HG02981 (cell line): ENCODE results near the gene PNKD.

Experiments
- ATAC-seq: cut with Tn5 transposase; IDR thresholded peaks from one replicate; pipeline ENCODE4 v1.9.1; 2021; ENCODE audit warnings: mild to moderate bottlenecking, moderate library complexity; ENCODE audit not compliant: unreplicated experiment

The PNKD gene

GRCh38 chr2:218334531-218334930 is 64.2 kb downstream of the PNKD start:
- no peak for ATAC-seq

GRCh38 chr2:218340656-218341055 is 70.3 kb downstream of the PNKD start:
- no peak for ATAC-seq

- no peak for ATAC-seq
These were observed 71.1 kb downstream of the PNKD start for GRCh38 chr2:218341381-218341780.

GRCh38 chr2:218342837-218343236 is 72.5 kb downstream of the PNKD start:
- ATAC-seq, result no peak

- ATAC-seq, result no peak
These were observed 73.3 kb downstream of the PNKD start for GRCh38 chr2:218343591-218343990.

- ATAC-seq, result no peak
These were observed 73.9 kb downstream of the PNKD start for GRCh38 chr2:218344090-218344754.

GRCh38 chr2:218344755-218345417 is 74.6 kb downstream of the PNKD start:
- ATAC-seq, result no peak

- ATAC-seq, result no peak
These were observed 75.3 kb downstream of the PNKD start for GRCh38 chr2:218345491-218346236.

- ATAC-seq, result no peak
These were observed 76.9 kb downstream of the PNKD start for GRCh38 chr2:218347172-218347571.

- ATAC-seq, result no peak
These were observed 83.7 kb downstream of the PNKD start for GRCh38 chr2:218354045-218354444.

- ATAC-seq, result no peak
These were observed 84.6 kb downstream of the PNKD start for GRCh38 chr2:218354850-218355443.

- ATAC-seq, result no peak
These were observed 87.2 kb downstream of the PNKD start for GRCh38 chr2:218357236-218358177.

- ATAC-seq, result no peak
These were observed 90.1 kb downstream of the PNKD start for GRCh38 chr2:218360453-218360852.

GRCh38 chr2:218362606-218363005 is 92.3 kb downstream of the PNKD start:
- ATAC-seq, result no peak

- ATAC-seq, result no peak
These were observed 93.4 kb downstream of the PNKD start for GRCh38 chr2:218363736-218364135.

GRCh38 chr2:218364196-218364595 is 93.9 kb downstream of the PNKD start:
- no peak for ATAC-seq

GRCh38 chr2:218366621-218367414 is 96.5 kb downstream of the PNKD start:
- ATAC-seq, result no peak

- ATAC-seq, result peak; percentile 94
These were observed 97.3 kb downstream of the PNKD start for GRCh38 chr2:218367415-218368149.

- no peak for ATAC-seq
These were observed 97.8 kb downstream of the PNKD start for GRCh38 chr2:218368150-218368528.
